HG03432 (cell line): ENCODE measurements around the gene TCEAL7.

Experiments
- ATAC-seq: cut with Tn5 transposase; IDR thresholded peaks from one replicate; pipeline ENCODE4 v1.9.1; 2021; ENCODE audit warnings: mild to moderate bottlenecking, moderate library complexity; ENCODE audit not compliant: unreplicated experiment

Gene TCEAL7

GRCh38 chrX:103363046-103363445, 33.0 kb downstream of the TCEAL7 start:
- ATAC-seq: no peak

- no peak for ATAC-seq
Measured at GRCh38 chrX:103367502-103367901, 37.5 kb downstream of the TCEAL7 start.

GRCh38 chrX:103369479-103369878, 39.4 kb downstream of the TCEAL7 start:
- ATAC-seq: no peak

GRCh38 chrX:103372886-103373285, 42.8 kb downstream of the TCEAL7 start:
- no peak for ATAC-seq

GRCh38 chrX:103373581-103373980, 43.5 kb downstream of the TCEAL7 start:
- ATAC-seq: no peak

GRCh38 chrX:103376118-103376978, 46.3 kb downstream of the TCEAL7 start, which contains the start of gene BEX3:
TSS of gene BEX3 (plus strand) at chrX:103376538. CDS start at chrX:103377522, 984 bp downstream.
- ATAC-seq: peak; percentile 71

- peak; percentile 25 for ATAC-seq
Measured at GRCh38 chrX:103376979-103377324, 46.9 kb downstream of the TCEAL7 start.

- no peak for ATAC-seq
Measured at GRCh38 chrX:103378990-103379389, 49.0 kb downstream of the TCEAL7 start.
